SK-N-MC (cell line): ENCODE measurements around the gene GAL3ST3.

Source experiments
- EZH2 ChIP-seq: fragments of 200-600 bp; sonication (generic); IDR thresholded peaks from one replicate; pipeline ENCODE4 v1.6.1; 2017; ENCODE audit warnings: antibody characterized with exemption
- POLR2AphosphoS5 ChIP-seq: IDR thresholded peaks from 2 replicates; pipeline ENCODE4 v1.6.1; 2012; ENCODE audit warnings: mild to moderate bottlenecking, low read depth, low read length, borderline replicate concordance

- TF ChIP-seq EZH2 (no peak), POLR2AphosphoS5 (no peak)
These were observed 46.2 kb downstream of the GAL3ST3 start for GRCh38 chr11:66002648-66003225.
